ENCODE data around the gene NOTCH1.
A peak's percentile ranks its signal among the peaks of the same experiment; 100 is the strongest.

NOTCH1 gene

GRCh38 chr9:136513191-136513590 is 32.7 kb downstream of the NOTCH1 start:
- DNase-seq = no peak

GRCh38 chr9:136512651-136513071 is 33.2 kb downstream of the NOTCH1 start:
- no peak for DNase-seq

DNA sequence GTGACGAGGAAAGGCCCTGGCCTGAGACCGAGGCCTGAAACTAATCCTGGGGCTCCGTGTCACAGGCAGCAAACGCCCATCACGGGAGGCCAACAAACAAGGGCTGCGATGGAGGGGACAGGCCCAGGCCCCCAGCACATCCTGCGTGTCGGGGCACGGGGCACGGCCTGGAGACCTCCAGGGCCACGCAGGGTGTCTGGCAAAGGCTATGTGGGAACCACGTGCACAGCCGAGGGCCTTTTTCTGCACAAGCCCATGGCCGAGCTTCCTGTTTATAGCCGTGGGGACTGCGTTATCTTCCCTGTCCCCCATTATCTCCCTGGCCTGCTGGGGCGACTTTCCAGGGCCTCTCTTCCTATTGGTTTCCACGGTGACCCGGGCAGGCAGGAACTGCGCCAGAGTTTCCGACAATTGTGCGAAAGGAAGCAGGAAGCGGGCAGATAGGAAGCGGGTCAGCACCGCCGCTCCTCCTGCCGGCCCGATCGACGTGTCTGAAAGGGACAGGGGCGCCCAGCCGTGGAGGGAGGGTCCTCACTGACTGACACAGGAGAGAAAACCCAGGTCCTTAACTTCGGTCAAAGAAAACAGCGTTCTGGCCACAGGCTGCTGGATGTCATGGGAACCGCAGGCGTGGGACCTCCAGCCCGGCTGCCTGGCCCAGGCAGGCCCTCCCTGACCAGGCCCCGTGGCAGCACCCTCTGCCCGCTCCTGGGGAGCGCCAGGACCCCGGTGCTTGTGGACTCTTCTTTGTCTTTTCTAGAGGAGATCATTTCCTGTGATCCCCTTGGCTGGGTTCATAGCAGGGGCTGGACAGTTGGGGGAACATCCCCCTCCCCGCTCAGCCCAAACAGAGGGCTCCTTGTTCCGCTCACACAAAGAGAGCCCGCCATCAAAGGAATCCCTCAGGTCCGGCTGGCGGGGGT is 33.9 kb downstream of the NOTCH1 start:
- no peak for DNase-seq

DNA sequence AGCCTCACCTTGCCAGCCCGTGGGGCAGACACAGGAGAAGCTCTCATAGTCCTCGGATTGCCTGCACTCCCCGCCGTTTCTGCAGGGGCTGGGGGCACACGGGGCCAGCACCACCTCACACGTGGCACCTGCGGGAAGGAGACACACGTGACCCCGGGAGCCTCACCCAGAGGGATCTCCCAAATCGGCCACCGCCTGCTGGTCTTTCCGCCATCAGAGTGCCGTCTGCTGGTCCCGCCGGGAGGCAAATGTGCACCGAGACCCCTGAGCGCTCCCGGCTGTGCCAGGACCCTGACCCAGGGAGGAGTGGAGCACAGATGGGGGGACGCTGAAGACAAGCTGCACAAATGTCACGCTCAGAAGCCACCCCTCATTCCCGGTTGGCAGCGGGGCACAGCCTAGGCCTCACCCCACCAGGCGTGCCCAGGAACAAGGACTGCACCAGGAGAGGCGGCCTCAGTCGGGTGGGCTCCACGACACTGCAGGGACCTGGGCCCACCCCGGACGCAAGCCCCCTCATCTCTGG is 34.6 kb downstream of the NOTCH1 start:
- DNase-seq = no peak

GRCh38 chr9:136510561-136510960 is 35.3 kb downstream of the NOTCH1 start:
- no peak for DNase-seq

DNA sequence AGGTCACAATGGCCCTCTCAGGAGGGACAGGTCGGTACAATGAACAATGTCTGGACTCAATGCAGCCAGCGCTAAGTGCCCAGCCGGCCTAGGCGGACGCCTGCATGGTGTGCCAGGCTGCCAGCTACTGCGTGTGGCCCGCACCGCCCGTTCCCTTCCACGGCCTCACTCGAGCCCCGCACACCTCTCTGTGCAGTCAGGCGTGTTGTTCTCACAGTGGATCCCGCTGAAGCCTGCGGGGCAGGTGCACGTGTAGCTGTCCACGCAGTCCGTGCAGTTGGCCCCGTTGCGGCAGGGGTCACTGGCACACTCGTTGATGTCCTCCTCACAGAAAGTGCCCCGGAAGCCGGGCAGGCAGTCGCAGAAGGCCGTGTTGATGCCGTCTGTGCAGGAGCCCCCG is 36.3 kb downstream of the NOTCH1 start:
- DNase-seq = no peak

- peak in 1 of 2 experiments; percentile 12 for DNase-seq
Measured at GRCh38 chr9:136508729-136509500, 36.9 kb downstream of the NOTCH1 start.

- no peak for DNase-seq
Measured at GRCh38 chr9:136507992-136508375, 37.9 kb downstream of the NOTCH1 start.

DNA sequence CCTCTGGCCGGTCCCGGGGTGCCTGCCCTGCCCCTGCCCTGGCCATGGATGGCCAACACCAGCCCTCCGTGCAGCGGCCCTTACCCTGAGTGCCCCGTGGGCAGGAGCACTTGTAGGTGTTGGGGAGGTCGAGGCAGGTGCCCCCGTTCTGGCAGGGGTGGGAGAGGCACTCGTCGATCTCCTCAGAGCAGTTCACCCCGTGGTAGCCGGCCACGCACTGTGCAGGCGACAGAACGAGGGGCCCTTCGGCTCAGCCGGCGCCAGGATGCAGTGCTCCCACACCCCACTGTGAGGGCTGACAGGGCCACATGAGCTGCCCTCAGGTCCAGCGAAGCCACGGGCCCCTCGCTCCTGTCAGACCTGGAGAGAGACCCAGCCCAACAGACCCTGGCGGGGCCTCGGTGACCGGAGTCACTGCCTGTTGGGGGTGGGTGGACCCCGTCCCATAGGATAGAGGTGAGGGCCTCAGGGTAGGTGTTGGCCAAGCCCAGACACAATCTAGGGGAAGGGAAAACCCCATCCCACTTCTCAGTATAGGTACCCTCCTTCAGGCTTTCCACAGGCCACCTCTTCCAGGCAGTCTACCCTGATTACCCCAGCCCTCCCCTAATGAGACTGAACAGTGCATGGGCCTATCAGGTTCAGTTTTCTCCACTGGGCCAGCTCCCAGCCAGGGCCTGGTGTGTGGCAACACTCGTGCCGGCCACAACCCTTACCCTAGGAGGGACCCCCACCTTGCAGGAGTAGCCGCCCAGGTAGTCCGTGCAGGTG is 38.4 kb downstream of the NOTCH1 start:
- no peak for DNase-seq

GRCh38 chr9:136506425-136506824 is 39.4 kb downstream of the NOTCH1 start:
- DNase-seq = no peak

DNA sequence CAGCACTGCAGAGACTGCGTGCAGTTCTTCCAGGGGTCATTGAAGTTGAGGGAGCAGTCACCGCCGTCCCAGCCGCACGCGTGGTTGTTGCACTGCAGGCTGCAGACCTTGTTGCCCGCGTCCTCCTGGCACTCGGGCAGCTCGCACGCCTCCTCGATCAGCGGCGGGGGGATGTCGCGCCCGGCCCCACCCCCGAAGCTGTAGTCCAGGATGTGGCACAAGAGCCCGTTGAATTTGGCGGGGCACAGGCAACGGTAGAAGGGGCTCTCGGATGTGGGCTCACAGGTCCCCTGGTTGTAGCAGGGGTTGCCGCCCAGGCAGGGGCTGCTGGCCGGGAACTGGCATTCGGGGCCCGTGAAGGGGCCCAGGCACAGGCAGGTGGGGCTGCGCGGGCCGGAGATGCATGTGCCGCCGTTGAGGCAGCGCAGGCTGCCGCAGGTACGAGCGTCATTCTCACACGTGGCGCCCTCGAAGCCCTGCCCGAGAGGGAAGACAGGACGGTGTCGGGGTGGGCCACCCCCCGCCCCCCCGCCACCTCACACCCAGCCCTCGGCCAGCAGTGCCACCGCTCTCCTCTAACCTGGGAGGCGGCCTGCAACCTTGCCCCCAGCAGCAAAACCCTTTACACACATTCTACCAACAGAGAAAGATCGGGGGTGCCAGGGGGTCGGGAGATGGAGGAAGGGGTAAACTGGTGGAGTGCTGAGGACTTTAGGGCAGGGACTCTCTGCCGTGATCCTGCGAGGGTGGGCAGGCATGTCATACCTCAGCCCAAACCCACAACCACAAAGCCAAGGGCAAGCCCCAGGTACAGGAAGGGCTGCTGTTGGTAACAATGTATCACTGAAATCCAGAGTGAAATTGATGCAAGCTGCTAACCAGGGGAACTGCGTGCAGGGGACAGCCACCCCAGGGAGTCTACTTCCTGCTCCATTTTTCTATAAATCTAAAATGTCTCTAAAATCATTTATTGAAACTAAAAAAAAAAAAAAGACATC is 40.1 kb downstream of the NOTCH1 start:
- DNase-seq = no peak

DNA sequence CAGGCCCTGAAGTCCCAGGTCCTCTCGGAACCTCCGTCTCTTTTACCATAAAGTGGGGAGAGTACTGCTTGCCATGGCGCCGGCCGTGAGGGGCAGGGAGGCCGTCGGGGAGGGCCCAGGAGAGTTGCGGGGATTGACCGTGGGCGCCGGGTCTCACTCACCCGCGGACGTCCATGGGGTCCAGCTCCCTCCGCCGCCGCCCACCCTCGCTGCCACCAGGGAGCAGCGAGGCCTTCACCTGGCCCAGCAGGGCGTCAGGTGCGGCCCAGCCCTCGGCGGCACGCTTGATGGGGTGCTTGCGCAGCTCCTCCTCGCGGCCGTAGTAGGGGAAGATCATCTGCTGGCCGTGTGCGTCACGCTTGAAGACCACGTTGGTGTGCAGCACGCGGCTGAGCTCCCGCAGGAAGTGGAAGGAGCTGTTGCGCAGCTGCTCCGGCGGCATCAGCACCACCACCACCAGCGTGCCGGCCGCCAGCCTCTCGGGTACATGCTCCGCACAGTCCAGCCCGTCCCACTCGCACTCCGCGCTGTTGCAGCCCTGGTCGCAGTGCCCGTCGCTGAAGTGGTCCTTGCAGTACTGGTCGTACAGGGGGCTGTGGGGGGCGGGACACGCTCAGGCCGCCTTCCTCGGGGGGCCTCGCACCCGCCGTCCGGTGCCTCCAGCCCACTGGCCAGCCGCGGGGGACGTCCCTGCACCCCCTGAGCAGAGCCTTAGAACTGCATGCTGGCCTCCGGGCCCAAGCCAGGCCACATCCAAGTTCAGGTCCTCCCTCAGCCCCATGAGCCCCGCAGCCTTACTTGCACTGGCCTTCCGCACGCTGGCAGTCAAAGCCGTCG is 41.1 kb downstream of the NOTCH1 start:
- DNase-seq = no peak

- no peak for DNase-seq
Measured at GRCh38 chr9:136502940-136503550, 42.8 kb downstream of the NOTCH1 start.

GRCh38 chr9:136502196-136502595 is 43.7 kb downstream of the NOTCH1 start:
- no peak for DNase-seq

GRCh38 chr9:136501686-136502085 is 44.2 kb downstream of the NOTCH1 start:
- DNase-seq = no peak

GRCh38 chr9:136499935-136500910 is 45.6 kb downstream of the NOTCH1 start:
- DNase-seq = peak; percentile 38 to 51

DNA sequence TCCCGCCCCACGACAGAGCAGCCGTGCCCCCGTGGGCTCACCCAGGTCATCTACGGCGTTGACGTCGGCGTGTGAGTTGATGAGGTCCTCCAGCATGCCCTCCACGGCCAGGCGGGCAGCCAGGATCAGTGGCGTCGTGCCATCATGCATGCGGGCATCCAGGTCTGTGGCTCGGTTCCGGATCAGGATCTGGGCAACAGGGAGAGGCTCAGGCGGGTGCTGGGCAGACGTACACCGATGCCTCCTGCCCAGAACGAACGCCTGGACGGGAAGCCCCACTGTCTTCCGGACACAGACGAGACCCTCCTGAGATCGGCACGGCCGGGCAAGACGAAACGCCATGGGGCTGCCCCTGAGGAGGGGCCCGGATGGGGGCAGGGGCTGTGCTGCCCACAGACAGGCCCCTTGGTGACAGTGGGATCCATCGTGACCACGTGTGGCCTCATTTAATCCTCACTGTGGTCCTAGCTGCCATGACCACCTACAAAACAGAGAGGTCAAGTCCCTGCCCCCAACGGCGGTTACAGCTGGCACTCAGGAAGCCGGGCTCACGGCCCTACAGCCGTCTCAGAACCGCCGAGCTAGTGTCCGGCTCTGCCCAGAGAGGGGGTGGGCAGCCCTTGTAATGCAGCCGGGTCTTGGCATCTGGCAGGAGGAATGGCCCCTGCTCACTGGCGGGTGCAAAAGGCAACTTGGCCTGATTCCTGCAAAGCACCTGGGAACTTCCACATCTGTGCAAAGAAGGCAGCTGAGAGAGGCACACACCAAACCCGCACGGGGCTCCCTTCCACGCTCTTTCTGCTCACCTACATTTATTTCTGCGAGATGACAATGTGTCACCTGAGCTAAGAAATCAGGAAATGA is 46.5 kb downstream of the NOTCH1 start:
- no peak for DNase-seq

Data from SHP77 (cell line).